Eye (tissue), 1 donor: ENCODE results near the gene BLOC1S6.

Experiments used
- DNase-seq: peaks from one replicate; pipeline ENCODE4 v3.0.0-alpha.2; 2015

BLOC1S6 gene

DNA sequence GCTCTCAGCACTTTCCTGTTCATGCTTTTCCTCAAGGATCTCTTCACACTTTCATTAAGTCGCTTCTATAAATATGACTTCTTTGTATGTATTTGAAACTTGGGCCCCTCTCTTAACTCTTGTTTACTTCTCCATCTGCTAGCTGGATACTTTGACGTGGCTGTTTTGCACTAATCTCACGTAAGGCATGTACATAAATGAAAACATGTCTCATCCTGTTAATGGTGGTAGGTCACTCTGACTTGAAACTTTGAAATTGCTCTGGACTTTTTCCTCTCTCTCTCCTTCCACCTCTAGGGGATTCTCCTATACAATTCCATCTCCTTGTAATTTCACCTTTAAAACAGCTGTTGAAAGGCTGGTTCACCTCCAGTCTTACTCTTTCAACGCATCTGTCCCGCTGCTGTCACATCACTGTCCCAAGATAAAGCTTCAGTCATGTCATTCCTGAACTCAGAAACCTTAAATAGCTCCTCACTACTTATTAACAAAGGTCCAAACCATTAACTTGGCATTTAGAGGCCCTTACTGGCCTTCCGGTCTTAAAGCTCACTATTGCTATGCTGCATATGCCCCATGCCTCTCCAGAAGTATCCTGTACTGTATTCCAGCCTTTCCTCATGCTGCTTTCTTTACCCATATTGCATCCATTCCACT lies 1.2 kb downstream of the BLOC1S6 start:
- DNase-seq: no peak

DNA sequence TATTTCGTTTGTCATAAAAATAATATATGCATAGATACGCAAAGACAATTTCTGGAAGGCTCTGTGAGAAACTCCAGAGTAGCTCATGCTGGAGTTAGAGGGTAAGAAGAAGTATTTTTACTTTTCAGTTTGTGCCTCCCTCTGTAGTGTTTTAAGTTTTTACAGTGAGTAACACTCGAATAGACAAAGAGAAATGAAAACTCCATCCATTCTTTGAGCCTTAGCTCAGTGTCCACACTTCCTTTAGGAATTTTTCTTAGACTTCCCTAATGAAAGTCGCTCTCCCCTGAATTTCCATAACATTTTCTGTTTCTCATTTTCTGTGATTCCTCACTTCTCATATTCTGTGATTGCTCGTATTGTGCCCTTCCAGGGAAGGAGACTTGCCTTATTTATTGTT lies 2.1 kb downstream of the BLOC1S6 start:
- DNase-seq: no peak

DNA sequence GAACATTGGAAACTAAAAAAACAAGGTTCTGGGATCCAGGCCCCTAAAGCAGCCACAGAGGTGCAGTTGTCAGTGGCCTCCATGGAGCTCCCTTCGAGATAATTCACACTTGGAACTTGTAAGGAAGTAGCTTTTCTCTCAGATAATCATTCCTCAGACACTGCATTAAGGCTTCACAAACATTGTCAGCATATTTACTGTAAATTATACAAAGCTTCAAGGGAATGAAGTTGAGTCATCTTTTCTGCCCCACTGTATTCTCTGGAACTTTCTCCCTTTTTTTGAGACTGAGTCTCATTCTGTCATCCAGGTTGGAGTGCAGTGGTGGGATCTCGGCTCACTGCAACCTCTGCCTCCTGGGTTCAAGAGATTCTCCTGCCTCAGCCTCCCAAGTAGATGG lies 7.1 kb downstream of the BLOC1S6 start:
- no peak for DNase-seq

DNA sequence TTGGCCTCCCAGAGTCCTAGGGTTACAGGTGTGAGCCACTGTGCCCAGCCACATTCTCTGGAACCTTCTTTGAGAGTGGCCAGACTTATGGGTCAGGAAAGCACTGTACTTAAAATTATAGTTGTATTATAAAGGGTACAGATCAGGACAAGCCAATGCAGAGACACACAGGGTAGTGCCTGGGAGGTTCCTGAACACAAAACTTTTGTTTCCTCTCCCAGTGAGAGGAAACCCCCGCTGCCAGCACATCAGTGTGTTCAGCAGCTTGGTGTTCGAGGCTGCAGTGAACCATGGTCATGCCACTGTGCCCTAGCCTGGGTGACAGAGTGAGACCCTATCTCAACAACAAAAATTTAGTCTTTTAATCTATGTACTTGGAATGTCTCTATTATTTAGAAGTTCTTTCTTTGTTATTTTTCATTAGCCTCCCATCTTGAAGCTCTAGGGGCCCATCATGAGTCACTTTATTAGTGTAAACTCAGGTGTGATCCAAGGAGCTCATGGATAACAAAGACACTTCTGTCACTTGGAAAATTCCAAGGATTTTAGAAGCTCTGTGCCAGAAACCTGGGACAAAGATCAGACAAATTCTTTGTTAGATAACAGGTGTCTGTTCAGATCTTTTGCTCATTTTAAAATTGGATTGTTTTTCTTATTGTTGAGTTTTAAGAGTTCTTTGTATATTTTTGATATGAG lies 7.8 kb downstream of the BLOC1S6 start:
- no peak for DNase-seq

DNA sequence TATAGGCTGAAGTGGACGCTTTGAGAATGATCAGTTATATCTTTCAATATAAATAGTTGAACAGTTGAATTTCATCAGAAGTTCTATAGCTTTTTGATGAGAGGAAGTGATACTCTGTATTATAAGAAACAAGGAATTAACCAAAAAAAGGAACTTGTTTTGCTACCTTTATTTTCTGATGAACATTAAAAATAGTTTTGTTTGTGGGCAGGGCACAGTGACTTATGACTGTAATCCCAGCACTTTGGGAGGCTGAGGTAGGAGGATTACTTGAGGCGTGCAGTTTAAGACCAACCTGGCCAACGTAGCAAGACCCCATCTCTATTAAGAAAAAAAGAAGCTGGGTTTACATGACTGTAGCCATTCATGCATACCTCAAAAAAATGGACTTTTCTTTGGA lies 16.7 kb downstream of the BLOC1S6 start:
- DNase-seq: no peak

DNA sequence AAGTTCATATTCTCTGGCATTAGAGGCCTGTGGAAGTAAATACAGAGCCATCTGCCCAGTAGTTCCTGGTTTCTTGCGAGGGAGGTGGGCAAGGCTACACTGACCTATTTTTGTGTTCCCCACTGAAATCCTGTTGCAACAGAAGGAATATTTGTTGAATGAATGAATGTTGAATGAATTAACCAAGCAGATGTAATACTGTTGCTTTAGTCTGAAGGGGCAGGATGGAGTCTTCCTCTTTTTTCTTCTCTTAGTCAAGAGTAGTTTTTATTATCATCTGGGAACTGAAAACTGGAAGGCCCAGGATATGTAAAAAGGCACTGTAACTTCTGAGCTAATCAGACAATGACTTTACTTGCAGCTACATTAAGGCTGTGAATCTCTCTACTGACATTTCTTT lies 17.1 kb downstream of the BLOC1S6 start:
- DNase-seq: no peak

DNA sequence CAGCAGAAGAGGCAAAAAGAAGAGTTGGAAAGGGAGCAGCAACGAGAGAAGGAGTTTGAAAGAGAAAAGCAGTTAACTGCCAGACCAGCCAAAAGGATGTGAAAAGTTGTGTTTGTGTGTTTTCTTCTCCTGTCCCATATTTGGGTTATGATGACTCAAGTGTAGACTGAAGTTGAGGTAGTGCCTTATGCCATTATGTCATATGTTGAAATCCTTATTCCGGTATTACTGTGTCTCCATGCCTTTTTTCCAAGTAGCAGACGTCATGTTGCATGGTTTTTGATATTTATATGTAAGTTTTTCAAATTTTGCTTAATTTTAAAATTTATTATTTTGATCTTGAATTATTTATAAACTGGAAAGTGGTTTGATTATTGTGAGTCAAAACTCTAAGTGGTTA lies 19.2 kb downstream of the BLOC1S6 start:
- no peak for DNase-seq

DNA sequence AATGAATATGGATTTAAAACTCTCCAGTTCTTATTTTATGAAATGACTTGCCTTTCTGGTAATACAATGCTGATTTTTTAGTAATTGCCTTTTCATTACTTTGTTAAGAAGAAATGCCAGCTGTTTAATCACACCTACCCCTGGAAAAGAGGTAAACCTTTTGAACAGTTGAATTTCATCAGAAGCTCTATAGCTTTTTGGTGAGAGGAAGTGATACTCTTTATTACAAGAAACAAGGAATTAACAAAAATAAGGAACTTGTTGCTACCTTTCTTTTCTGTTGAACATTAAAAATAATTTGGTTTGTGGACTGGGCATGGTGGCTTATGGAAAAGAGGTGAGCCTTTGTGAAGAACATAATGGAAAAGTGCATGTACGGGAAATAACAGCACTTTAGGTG lies 19.7 kb downstream of the BLOC1S6 start:
- no peak for DNase-seq

DNA sequence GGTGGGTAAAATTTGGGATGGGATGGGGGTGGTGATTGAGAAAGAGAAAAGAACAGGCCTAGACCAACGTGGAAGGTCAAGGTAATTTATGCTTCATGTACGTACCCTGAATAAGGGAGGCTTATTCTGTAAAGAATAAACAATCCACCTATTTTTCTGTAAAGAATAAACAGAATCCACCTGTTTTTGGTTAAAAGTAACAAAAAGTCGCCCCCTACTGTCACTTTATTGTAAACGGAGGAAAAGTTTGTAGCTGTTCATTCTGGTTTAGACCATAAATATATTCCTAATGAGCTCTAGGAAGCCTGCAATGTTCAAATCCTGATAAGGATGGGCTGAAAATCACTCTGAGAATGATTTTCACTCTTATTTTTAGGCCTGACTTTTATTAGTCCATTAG lies 24.1 kb downstream of the BLOC1S6 start:
- DNase-seq: no peak

DNA sequence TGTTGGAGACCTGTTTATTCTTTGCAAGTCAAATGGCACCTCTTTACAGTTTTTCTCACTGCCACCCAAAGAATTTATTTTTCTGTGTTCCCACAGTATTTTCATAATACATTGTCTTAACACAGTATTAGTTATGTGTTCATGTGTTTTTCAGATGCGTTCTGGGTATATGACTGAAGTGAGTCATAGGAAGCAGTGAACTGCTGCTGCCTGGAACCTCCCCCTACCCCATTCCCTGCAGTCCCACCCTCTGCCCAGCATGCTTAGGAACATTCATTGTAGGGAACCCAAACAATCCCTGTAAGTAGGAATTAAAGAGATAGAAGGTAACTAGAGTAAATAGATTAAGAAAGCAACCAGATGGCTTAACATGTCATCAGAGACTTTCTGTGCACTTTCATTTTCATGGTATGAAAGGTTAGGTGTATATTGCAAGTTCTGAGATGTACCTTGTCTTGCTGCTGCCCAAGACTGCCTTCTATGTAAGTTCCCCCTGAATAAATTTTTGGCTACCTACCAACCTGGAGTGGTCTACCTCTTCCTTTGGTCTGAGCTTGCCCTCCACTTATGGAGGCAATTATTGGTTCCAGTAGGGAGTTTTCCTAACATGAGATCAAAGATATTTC lies 25.7 kb downstream of the BLOC1S6 start:
- DNase-seq: no peak

DNA sequence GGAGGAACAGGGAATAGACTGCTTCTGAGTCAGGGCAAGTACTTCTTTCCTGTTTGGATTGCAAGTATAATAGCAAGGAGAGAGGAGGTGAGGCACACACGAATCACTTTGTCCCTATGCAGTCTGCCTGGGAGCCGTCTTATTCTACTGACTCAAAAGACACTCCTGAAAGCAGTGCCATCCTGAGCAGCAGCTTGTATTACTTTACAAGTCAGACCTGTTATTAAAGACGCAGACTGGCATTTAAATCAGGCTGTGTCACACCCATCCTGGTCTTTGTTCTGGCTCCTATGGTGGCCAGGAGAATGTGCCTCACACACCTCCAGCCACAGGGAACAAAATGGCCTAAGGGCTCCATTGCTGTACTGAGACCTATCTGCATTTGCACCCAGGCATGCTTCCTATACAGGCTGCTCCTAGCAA lies 29.7 kb downstream of the BLOC1S6 start:
- no peak for DNase-seq

DNA sequence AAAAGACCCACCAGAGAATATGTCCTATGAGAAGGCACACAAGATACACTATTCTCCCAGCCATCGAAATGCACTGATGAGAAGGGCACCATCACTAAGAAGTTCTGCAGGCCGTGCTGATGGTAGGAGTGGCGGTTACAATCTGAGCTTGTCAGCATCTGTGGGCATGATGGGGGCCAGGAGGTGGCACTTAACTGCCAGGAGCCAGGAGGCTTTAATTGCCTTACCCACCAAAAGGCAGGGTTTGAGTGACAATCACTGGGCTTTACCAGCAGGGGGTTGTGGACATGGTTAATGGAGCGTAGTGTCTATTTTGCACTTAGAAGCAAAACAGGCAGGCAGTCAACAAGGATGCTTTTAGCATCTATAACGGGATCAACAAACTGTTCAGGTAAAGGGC lies 31.6 kb downstream of the BLOC1S6 start:
- DNase-seq: peak; percentile 82

DNA sequence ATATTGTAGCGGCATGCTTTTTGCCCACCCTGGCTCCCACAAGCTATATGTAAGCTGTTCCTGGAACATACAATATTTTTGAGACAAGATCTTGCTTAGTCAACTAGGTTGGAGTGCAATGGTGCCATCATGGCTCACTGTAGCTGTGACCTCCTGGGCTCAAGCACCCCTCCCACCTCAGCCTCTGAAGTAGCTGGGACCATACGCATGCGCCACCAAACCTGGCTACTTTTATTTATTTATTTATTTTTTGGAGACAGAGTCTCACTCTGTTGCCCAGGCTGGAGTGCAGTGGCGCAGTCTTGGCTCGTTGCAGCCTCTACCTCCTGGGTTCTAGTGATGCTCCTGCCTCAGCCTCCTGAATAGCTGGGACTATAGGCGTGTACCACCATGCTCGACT lies 41.0 kb downstream of the BLOC1S6 start:
- no peak for DNase-seq

DNA sequence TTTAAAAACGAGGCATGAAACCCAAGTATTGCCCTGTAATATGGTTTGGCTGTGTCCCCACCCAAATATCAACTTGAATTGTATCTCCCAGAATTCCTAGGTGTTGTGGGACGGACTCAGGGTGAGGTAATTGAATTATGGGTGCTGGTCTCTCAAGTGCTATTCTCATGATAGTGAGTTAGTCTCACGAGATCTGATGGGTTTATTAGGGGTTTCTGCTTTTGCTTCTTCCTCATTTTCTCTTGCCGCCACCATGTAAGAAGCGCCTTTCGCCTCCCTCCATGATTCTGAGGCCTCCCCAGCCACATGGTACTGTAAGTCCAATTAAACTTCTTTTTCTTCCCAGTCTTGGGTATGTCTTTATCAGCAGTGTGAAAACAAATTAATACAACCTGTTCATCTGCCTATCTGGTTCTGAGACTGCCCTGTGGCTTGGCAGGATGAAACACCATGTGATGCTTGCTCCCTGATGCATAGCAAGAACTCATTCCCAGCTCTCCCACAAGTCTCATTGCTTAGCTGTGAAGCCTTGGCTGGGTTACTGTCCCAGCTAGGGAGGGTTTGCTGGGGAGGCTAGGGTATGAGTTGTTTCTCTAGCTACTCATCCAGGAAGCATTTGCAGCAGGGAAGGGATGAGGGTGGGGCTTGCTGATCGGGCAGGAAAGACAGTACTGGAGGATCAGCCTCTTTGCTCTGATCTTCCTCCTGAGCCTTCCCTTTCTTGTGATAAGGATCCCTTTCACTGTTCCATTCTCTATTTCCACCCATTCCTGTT lies 43.9 kb downstream of the BLOC1S6 start:
- DNase-seq: no peak

DNA sequence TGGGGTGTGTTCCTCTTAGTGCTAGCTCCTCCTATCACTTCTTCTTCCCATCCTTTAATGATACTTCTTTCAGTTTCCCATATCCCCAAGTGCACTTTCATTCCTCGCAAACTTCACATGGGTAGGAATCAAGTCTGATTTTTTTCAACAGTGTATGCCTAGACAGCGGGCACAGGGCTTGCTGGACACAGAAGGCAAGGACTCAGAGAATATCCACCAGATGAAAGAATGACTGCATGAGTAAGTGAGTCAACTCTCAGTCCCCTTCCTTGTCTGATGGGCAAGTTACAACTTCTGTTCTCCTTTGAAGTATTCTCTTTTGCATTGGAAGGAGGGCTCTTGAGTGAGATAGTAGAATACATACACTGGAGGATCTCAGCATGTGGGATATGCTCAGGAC lies 44.6 kb downstream of the BLOC1S6 start:
- no peak for DNase-seq

DNA sequence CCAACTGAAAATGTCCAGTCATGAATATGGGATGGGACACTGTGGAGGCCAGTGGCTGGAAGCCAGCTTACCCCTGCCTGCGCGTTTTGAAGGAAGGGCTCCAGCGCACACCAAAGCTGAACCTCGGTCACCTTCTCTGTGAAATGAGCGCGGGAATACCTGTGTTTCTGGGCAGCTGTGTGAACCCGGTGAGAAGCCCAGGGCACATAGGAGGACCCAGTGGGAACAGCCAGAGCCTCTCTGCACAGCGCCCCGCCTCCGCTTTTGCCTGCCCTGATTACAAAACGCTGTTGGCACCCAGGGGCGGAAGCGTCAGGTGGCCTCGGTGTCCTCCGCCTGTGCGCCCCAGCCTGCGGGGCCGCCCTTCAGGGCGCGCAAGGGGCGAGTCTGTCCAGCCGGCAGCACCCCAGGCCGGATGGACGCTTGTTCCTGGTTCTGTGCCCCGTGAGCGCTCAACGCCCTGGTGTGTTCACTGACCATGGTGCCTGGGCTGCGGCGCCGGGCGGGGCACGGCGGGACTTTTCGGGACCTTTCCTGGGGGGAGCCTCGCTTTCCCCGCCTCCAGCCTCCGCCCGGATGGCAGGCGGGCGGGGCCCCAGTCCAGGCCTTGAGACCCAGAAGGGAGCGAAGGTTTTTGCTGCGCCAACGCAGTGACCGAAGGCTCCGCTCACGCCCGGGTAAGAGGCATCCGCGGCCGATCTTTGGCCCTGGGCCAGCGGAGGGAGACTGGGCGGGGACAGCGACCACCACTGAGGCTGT lies 47.4 kb downstream of the BLOC1S6 start, which contains the start of gene SQOR:
Gene SQOR, plus strand, starts transcription at position 598 of the 759 bp plus-strand sequence. CDS start 23,895 bp downstream, outside the sequence.
- DNase-seq: no peak

DNA sequence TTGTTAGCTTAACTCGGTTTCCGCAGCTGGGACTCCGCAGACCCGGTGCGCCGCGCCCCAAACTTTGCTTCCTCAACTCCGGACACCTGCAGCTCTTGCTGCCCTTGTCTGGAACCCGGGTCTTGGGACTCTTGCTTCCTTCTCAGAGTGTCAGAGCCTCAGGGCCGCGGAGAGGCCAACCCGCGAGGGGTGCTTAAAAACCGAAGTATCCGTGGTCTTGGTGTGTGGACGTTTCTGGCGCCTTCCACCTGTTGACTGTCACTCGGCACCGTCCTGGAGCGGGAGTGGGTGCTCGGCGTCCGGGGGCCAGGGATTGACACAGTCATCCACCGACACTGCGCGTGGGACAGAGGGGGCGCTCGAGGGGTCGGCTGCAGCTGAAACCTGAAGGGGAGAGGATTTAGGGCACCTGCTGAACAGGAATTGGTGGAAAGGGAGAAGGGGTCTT lies 48.0 kb downstream of the BLOC1S6 start:
- DNase-seq: peak; percentile 79

DNA sequence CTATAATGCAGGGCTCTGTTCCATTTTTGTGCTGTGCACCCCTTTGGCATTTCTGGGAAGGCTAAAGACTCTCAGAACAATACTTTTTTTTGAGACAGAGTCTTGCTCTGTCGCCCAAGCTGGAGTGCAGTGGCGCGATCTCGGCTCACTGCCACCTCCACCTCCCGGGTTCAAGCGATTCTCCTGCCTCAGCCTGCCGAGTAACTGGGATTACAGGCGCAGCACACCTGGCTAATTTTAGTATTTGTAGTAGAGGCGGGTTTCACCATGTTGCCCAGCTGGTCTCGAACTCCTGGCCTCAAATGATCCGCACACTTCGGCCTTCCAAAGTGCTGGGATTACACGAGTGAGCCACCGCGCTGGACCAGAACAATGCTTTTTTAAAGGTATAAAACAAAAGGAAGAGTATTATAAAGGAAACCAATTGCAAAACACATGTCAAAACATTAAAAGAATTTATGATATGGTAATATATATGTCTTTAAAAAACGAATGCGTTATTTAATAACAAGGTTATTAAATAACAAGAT lies 48.6 kb downstream of the BLOC1S6 start:
- no peak for DNase-seq

DNA sequence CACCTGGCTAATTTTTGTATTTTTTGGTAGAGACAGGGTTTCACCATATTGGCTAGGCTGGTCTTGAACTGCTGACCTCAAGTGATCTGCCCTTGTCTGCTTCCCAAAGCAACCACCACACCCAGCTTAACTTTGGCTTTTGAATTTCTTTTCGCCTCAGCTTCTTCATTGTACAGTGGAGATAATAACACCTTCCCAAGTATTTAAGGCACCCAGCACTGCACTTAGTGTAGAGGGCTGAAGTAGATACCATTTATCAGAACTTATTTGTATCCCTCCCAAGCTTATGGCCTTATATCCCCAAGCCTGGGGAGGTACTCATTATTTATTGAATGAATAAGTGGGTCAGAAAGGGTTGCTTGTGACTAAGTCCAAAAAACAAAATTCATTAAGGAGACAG lies 50.0 kb downstream of the BLOC1S6 start:
- no peak for DNase-seq

DNA sequence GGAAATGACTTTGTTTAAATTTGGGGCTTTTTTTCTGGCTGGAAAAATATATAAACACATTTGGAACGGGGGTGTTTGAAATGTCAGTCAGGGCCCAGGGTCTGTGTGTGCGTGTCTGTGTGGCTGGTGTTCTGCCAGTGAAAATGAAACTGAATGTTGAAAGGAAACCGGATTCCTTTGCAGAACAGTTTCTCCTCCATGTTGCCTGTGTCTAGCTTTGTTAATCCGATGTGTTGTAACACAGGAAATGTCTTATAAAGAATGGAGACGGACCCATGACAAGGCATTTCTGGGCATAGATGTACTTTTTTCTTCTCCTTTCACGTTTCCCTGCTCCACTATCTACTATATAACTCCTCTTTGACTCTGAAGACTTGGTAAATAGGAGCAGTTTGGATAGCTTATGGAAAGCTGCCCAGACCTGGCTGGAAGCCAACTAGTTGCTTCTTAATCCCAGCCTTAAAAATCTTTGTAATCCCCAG lies 50.4 kb downstream of the BLOC1S6 start:
- DNase-seq: peak; percentile 66

DNA sequence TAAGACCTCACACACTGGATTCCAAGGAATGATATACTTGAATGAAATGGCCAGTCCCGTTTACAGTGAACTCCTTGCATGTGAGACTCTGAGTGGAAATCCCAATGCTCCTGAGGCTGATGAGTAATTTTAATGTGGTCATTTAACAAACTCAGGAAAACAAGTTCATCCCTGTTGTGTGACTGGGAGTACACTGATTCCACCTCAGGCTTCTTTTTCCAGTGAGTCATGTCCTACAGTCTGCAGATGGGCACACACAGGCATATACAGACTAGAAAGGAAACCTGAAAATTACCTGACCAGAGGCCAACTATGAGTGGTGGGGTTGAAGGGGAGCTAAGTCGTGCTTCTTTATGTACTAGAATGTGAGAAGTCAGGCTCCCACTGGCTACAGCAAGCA lies 53.4 kb downstream of the BLOC1S6 start:
- no peak for DNase-seq

DNA sequence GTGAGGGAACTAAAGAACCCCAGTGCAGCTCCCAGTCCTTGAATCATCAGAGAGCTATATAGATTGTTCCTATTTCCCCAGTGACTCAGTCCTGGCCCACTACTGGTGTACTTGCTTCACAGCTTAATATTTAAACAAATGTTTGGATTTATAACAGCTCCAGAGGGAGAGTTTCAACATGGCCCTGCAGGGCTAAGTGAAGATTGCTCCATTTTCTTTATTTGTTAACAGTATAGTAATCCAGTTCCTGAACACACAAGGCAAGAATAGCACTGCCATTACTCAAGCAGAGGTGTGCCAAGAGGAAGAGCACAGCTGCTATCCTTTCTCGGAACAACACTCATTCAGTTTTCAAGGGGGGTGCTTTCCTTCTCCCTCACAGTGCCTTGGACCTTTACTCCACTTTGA lies 54.2 kb downstream of the BLOC1S6 start:
- no peak for DNase-seq
